NCI-H2029 (cell line): Measurements from ENCODE around the gene PERCC1.
"Not testable (repeated sequence)": the region's sequence is repeated elsewhere in the genome, so short reads cannot be mapped to it uniquely, and the experiment has no call there.

ENCODE experiments used
- DNase-seq: peaks from one replicate; lab custom pipeline; 2025; lab: John Stamatoyannopoulos, UW

PERCC1 gene

DNA sequence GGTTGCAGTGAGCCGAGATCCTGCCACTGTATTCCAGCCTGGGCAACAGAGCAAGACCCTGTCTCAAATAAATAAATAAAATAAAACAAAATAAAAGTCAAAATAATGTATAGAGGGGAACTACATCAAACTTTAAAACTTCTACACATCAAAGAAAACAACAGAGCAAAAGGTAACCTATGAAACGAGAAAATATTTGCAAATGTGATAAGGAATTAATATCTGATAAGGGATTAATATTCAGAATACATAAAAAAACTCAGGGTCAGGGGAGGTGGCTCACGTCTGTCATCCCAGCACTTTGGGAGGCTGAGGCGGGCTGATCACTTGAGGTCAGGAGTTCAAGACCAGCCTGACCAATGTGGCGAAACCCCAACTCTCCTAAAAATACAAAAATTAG lies 38.3 kb downstream of the PERCC1 start:
- not testable (repeated sequence) for DNase-seq

DNA sequence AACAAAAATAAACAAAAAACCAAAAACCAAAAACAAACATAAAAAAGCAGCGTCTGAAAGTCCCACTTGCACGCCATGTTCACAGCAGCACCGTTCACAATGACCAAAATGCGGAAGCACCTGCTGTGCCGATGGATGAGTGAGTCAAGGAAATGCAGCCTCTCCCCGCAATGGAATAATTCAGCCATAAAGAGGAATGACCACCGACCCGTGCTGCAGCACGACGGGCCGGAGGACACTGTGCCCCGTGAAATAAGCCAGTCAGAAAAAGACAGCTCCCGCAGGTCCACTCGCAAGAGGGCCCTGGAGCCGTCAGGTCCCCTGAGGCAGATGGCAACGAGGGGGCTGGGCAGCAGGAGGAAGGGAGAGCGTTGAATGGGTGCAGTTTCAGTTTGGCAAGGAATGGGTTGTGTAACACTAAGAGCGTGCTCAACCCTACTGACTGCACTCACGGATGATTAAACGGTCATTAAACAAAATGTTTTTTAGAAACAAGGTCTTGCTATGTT lies 38.9 kb downstream of the PERCC1 start:
- no peak for DNase-seq

DNA sequence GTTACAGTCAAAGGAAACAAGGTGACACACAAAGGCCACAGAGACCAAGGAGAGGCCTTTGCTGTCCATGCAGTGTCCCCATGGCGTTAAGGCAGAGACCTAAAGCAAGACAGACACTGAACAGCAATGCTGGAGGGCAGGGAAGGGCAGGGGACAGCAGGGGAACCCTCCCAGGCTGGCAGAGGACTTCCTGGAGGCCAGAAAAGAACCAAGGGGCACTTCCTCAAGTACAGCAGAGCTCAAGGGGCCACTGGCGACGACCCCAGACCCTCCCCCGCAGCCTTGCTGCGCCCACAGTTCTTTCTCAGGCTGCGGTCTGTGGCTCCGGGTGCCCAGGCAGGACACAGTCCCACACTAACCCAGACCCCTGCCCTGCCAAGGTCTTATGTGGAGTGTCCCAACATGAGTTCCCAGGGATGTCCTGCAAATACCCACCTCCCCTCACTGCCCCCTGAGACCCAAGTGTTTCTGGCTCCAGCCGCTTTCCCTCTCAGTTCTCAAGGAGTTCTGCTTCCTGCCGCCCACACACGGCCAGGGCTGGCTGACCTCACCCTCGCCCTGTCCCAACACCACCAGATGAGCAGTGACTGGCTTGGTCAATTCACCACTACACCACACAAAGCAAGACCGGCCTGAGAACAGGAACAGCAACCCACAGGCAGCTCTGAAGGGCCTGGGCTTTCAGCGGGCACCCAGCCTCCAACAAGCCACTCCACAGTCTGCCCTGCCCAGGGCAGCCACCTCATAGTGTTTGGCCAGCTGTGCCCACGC lies 39.8 kb downstream of the PERCC1 start:
- DNase-seq = no peak

DNA sequence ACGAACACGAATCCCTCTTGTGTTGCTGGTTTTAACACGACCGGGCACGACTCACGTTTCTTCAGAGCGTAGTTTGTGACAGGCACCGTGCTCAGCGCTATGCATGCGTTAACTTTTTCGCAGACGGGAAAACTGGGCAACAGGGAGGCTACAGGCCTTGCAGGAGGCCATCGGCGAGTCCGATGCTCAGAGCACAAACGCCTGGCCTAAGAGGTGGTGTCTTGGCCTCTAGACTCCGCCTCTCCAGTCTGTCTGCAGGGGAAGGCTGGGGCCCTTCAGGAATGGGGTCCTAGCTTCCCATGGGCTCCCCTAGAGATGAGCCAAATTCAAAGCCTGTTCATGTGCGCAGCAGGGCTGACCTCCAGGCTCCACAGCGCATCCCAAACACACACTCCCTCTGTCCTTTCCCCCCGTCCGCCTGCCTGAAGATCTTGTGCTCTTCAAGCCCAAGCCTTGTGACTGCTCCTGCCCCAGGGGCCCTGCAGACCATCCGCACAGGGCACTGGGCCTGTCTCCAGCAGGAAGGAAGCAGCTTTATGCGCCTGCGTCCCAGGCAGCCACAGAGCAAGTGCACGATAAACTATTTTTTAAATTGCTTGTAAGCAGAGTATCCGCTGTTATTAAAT lies 40.8 kb downstream of the PERCC1 start:
- DNase-seq = no peak

DNA sequence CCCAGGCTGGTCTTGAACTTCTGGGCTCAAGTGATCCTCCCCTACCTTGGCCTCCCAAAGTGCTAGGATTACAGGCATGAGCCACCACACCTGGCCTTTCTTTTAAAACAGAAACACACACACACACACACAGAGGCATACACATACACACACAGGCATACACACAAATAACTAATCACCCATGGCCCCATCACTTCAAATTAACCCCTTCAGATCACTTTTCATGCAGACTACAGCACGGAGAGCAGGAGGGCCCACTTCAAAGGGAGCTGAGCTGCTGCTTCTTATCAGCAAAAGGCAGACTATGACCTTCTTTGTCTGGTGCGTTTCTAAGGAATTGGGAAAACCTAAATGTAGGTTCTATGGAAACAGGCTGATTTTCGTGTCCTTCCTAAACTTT lies 42.1 kb downstream of the PERCC1 start:
- DNase-seq = no peak

GRCh38 chr16:1474082-1474795 lies 43.4 kb downstream of the PERCC1 start:
- DNase-seq = no peak

DNA sequence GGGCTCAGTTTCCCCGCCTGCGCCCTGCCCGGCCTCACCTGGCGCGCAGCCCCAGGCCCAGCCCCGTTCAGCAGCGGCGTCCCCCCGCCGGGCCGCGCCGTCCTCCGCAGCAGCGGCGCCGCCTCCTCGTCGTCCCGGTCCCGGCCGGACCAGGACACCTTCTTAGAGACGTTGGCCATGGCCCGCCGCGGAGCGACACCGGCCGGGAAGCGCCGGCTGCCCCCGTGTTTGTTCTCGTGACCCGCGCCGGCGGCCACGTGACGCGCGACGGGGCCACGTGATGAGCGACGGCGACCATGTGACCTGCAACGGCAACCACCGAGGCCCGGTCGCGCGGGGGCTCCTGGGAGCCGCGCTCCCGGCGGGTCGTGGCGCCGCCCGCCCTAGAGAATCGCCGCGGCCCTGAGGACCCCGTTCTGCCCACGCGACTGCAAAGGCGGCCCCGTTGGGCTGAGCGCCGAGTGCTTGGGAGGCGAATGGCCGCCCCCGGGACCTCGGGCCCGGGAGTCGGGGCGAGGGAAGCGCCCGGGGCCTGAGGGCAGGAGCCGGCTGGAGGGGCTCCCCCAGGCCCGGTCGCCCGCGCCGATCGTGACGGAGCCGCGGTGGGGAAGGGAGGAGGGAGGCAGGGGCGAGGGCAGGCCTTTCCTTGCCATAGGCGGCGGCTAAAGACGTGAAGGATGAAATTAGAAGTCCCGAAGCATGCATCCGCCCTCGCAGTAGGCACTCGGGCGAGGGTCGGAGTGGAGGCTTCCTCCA lies 44.1 kb downstream of the PERCC1 start, which contains the start of gene CLCN7:
CLCN7 (minus strand) TSS at position 233 of the 756 bp plus-strand sequence; CDS start at position 179, 54 bp downstream.
- peak; percentile 69 for DNase-seq

GRCh38 chr16:1475552-1476114 lies 44.8 kb downstream of the PERCC1 start:
- DNase-seq = no peak

- DNase-seq = no peak
Measured at GRCh38 chr16:1477033-1477432, 46.2 kb downstream of the PERCC1 start.

- not testable (repeated sequence) for DNase-seq
Measured at GRCh38 chr16:1478937-1479336, 48.1 kb downstream of the PERCC1 start.

DNA sequence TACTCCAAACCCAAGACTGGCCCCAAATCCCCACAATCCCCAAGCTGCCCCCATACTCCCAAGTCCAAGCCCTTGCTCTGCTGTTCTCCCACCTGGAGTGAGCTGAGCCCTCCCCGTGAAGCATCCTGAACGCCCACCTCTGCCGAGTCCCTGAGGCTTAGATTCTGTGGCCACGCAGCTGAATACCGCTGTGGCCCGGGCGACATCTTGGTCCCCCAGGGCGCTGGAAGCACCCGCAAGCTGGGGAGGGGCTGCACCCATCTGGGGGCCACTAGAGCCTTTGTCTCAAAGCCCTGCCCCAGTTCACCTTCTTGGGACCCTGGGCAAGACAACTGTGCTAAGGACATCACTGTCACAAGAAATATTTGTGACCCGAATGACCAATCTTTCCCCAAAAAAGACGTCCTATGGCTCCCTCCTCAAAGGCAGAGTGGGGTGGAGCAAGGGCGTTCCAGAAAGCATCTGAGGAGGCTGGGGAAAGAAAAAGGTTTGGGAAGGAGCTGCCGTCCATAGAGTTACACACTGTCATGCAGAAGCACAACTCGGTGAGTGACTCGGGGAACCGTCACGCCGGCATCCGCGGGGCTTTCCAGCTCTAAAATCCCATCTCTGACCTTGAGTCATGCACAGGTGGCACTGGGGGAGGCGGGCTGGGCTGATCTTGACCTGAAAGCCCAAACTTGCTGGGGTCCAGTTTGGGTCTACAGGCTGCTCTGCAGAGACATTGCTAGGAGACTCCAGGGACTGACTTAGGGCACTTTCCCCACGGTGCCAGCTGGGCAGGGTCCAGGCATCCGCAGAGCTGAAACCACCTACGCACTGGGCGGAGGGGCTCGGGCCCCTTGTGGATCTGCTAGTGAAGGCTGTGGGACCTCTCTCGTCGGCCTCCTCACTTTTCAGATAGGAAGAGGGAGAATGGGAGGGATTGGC lies 51.3 kb downstream of the PERCC1 start:
- DNase-seq = no peak
